ENCODE data around the gene SIGLEC8.
"Not testable (repeated sequence)": the region's sequence is repeated elsewhere in the genome, so short reads cannot be mapped to it uniquely, and the experiment has no call there.

SIGLEC8 gene

GRCh38 chr19:51458899-51459505 is 748 bp upstream of the SIGLEC8 start:
- FAIRE-seq, result no peak
- TF ChIP-seq POLR2A (IDR thresholded peaks at IDR 0.05; ENCODE audit: low read depth, low read length) (no peak), POLR2AphosphoS5 (IDR thresholded peaks at IDR 0.05; ENCODE audit: low read depth, low read length) (no peak), TAF1 (IDR thresholded peaks at IDR 0.05; ENCODE audit: borderline replicate concordance, low read depth, low read length) (no peak)
- no peak for DNase-seq (ENCODE audit: insufficient read length)

- TF ChIP-seq POLR2AphosphoS5 (IDR thresholded peaks at IDR 0.05; ENCODE audit: low read depth, low read length), result no peak
- DNase-seq (ENCODE audit: insufficient read length), result no peak
- FAIRE-seq, result no peak
Observed at GRCh38 chr19:51457351-51458013, 772 bp downstream of the SIGLEC8 start.

DNA sequence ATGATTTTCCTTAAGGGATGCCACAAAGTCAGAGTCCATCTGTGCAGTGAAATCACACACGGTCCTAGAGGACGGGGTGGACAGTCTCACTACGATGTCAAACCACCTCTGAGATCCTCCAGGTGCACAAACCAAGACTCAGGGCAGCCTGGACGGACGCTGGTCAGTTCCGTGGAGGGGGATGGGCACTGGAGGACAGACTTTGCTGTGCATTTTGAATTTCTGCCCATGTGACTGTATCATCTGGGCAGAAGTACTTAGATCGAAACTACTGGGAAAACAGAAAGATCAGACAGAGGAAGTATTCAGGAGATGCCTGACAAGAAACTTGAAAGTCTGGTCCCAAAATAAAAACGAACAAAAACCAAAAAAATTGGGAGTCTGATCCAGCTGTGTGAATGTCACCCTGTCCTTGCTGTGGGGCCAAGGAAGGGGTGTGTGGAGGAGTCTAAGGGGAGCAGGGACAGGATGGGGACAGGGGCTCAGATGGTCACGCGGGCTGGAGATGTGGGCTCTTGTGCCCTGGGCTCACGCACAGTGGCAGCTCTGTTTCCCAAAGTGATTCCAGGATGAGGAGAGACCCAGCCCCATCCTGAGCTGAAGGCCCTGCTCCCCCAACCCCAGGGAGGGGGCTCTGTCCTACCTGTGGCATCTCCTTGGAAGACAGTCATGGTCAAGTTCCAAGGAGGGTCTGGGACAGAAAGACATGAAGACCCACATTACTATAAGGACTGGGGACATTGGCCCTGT is 1.5 kb downstream of the SIGLEC8 start:
- no peak for DNase-seq (ENCODE audit: insufficient read length)
- TF ChIP-seq TAF1 (IDR thresholded peaks at IDR 0.05; ENCODE audit: borderline replicate concordance, low read depth, low read length) (no peak), POLR2AphosphoS5 (IDR thresholded peaks at IDR 0.05; ENCODE audit: low read depth, low read length) (no peak), POLR2A (IDR thresholded peaks at IDR 0.05; ENCODE audit: low read depth, low read length) (no peak)
- FAIRE-seq, result no peak

GRCh38 chr19:51450730-51451307 is 7.4 kb downstream of the SIGLEC8 start:
- TF ChIP-seq POLR2AphosphoS5 (IDR thresholded peaks at IDR 0.05; ENCODE audit: low read depth, low read length) (no peak), TAF1 (IDR thresholded peaks at IDR 0.05; ENCODE audit: borderline replicate concordance, low read depth, low read length) (no peak), POLR2A (IDR thresholded peaks at IDR 0.05; ENCODE audit: low read depth, low read length) (no peak)
- DNase-seq (ENCODE audit: insufficient read length), result no peak
- no peak for FAIRE-seq

GRCh38 chr19:51448411-51449016 is 9.7 kb downstream of the SIGLEC8 start:
- FAIRE-seq (no peak), DNase-seq (ENCODE audit: insufficient read length) (no peak)
- TF ChIP-seq TAF1 (IDR thresholded peaks at IDR 0.05; ENCODE audit: borderline replicate concordance, low read depth, low read length) (no peak), POLR2A (IDR thresholded peaks at IDR 0.05; ENCODE audit: low read depth, low read length) (no peak), POLR2AphosphoS5 (IDR thresholded peaks at IDR 0.05; ENCODE audit: low read depth, low read length) (no peak)

GRCh38 chr19:51448011-51448410 is 10.2 kb downstream of the SIGLEC8 start:
- DNase-seq (ENCODE audit: insufficient read length) (no peak), FAIRE-seq (no peak)
- TF ChIP-seq POLR2A (IDR thresholded peaks at IDR 0.05; ENCODE audit: low read depth, low read length) (no peak), POLR2AphosphoS5 (IDR thresholded peaks at IDR 0.05; ENCODE audit: low read depth, low read length) (no peak), TAF1 (IDR thresholded peaks at IDR 0.05; ENCODE audit: borderline replicate concordance, low read depth, low read length) (no peak)

- not testable (repeated sequence) for DNase-seq (ENCODE audit: insufficient read length); FAIRE-seq
Observed at GRCh38 chr19:51447510-51447909, 10.7 kb downstream of the SIGLEC8 start.

DNA sequence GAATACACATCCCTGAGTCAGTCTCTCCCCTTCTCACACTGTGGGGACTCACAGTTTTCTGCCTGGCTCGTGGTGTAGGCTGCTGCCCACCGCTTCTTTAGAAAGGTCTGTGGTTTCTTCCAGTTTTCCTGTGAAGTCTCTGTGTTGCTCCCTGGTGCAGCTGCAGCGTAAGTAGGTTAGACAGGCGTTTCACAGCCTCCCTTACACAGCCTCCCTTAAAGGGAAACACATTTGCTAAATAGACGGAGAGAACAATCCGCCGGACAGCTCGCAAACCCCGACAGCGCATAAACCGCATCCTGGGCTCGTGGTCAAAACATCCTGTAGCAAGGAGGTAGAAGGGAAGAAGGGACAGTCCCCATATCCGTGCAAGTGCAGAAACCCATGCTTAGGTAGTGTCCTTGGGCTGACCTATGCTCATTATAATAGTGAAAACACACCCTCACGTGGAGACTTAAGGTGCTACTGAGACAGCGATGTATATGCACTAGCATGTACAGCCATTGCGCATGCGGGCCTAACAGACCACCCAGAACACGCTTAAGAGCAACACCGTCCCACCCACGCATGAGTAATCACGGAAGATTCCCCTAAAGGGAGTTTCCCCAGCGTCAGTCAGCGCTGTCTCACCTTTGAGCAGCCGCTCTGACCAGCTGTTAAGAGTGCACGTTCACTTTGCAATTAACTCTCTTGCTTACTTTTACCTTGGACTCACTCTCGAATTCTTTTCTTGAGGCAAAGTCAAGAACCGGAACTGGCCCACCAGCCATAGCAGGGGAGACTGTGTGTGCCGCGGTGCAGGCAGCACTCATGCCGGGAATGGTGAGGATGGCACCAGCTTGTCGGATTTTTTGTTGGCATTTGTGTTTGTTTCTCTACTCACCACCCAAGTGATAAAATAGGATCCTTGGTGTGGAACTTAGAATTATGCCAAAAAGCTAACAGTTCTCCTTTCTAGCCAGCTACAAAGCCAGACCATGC is 16.6 kb downstream of the SIGLEC8 start:
- TF ChIP-seq POLR2AphosphoS5 (IDR thresholded peaks at IDR 0.05; ENCODE audit: low read depth, low read length), result no peak
- TF ChIP-seq TAF1 (IDR thresholded peaks at IDR 0.05; ENCODE audit: borderline replicate concordance, low read depth, low read length), result no peak
- no peak for TF ChIP-seq POLR2A (IDR thresholded peaks at IDR 0.05; ENCODE audit: low read depth, low read length)
- DNase-seq (ENCODE audit: insufficient read length) (no peak), FAIRE-seq (peak; percentile 99)

- TF ChIP-seq TAF1 (IDR thresholded peaks at IDR 0.05; ENCODE audit: borderline replicate concordance, low read depth, low read length), result no peak
- no peak for DNase-seq (ENCODE audit: insufficient read length)
- FAIRE-seq, result no peak
Observed at GRCh38 chr19:51440846-51441409, 17.3 kb downstream of the SIGLEC8 start.

- DNase-seq (ENCODE audit: insufficient read length), result no peak
- no peak for TF ChIP-seq TAF1 (IDR thresholded peaks at IDR 0.05; ENCODE audit: borderline replicate concordance, low read depth, low read length)
- TF ChIP-seq POLR2A (IDR thresholded peaks at IDR 0.05; ENCODE audit: low read depth, low read length), result no peak
- no peak for TF ChIP-seq POLR2AphosphoS5 (IDR thresholded peaks at IDR 0.05; ENCODE audit: low read depth, low read length)
- no peak for FAIRE-seq
Observed at GRCh38 chr19:51440052-51440451, 18.2 kb downstream of the SIGLEC8 start.

Data from GM12892 (cell line).